ENCODE data around the gene MAP3K3.

MAP3K3 gene

GRCh38 chr17:63621684-63622573, at the start of gene MAP3K3:
TSS of gene MAP3K3 (plus strand) at chr17:63622417. CDS start at chr17:63622760, 343 bp downstream.
- DNase-seq (ENCODE audit: low read depth in 2 of 2), result peak; percentile 87 to 91

- DNase-seq (ENCODE audit: low read depth in 2 of 2), result no peak
These were observed 48.6 kb upstream of the MAP3K3 start for GRCh38 chr17:63573634-63574033.

GRCh38 chr17:63578027-63578768, 44.0 kb upstream of the MAP3K3 start:
- DNase-seq (ENCODE audit: low read depth in 2 of 2), result no peak

- no peak for DNase-seq (ENCODE audit: low read depth in 2 of 2)
These were observed 43.5 kb upstream of the MAP3K3 start for GRCh38 chr17:63578769-63579111.

- DNase-seq (ENCODE audit: low read depth in 2 of 2), result no peak
These were observed 42.6 kb upstream of the MAP3K3 start for GRCh38 chr17:63579633-63580032.

- DNase-seq (ENCODE audit: low read depth in 2 of 2), result no peak
These were observed 34.4 kb upstream of the MAP3K3 start for GRCh38 chr17:63587770-63588169.

GRCh38 chr17:63588797-63589196, 33.4 kb upstream of the MAP3K3 start:
- DNase-seq (ENCODE audit: low read depth in 2 of 2), result no peak

- no peak for DNase-seq (ENCODE audit: low read depth in 2 of 2)
These were observed 32.6 kb upstream of the MAP3K3 start for GRCh38 chr17:63589646-63590045.

GRCh38 chr17:63592797-63593196, 29.4 kb upstream of the MAP3K3 start:
- no peak for DNase-seq (ENCODE audit: low read depth in 2 of 2)

GRCh38 chr17:63595132-63595531, 27.1 kb upstream of the MAP3K3 start:
- DNase-seq (ENCODE audit: low read depth in 2 of 2), result no peak

- no peak for DNase-seq (ENCODE audit: low read depth in 2 of 2)
These were observed 25.2 kb upstream of the MAP3K3 start for GRCh38 chr17:63596856-63597586.

- no peak for DNase-seq (ENCODE audit: low read depth in 2 of 2)
These were observed 23.9 kb upstream of the MAP3K3 start for GRCh38 chr17:63598281-63598680.

- DNase-seq (ENCODE audit: low read depth in 2 of 2), result peak; percentile 39 to 68
These were observed 21.4 kb upstream of the MAP3K3 start, which contains the start of gene TACO1 for GRCh38 chr17:63600569-63601438. TSS of gene TACO1 (plus strand) at chr17:63600895. CDS start at chr17:63601084, 189 bp downstream.

- no peak for DNase-seq (ENCODE audit: low read depth in 2 of 2)
These were observed 20.5 kb upstream of the MAP3K3 start for GRCh38 chr17:63601439-63602371.

GRCh38 chr17:63609816-63610573, 12.2 kb upstream of the MAP3K3 start:
- no peak for DNase-seq (ENCODE audit: low read depth in 2 of 2)

GRCh38 chr17:63610854-63611253, 11.4 kb upstream of the MAP3K3 start:
- no peak for DNase-seq (ENCODE audit: low read depth in 2 of 2)

GRCh38 chr17:63611354-63611753, 10.9 kb upstream of the MAP3K3 start:
- DNase-seq (ENCODE audit: low read depth in 2 of 2), result no peak

GRCh38 chr17:63613663-63614062, 8.6 kb upstream of the MAP3K3 start:
- no peak for DNase-seq (ENCODE audit: low read depth in 2 of 2)

- DNase-seq (ENCODE audit: low read depth in 2 of 2), result no peak
These were observed 961 bp upstream of the MAP3K3 start for GRCh38 chr17:63621229-63621683.

All from stimulated activated CD4-positive, alpha-beta T cell treated with anti-CD3 and anti-CD28 coated beads, Interleukin-1b, Interleukin-23, amount 100 ng/mL, for 1 hour (primary cell).